Measurements from ENCODE around the gene ABHD2.
"Not testable (repeated sequence)": the region's sequence is repeated elsewhere in the genome, so short reads cannot be mapped to it uniquely, and the experiment has no call there.

ABHD2 gene

GRCh38 chr15:89075101-89075640, 13.1 kb upstream of the ABHD2 start:
- no peak for DNase-seq

GRCh38 chr15:89075846-89076245, 12.4 kb upstream of the ABHD2 start:
- DNase-seq = no peak

GRCh38 chr15:89077750-89078149, 10.5 kb upstream of the ABHD2 start:
- DNase-seq = no peak

GRCh38 chr15:89078851-89079810, 9.1 kb upstream of the ABHD2 start:
- no peak for DNase-seq

GRCh38 chr15:89081878-89082277, 6.4 kb upstream of the ABHD2 start:
- no peak for DNase-seq

- DNase-seq = no peak
Observed at GRCh38 chr15:89083246-89083645, 5.0 kb upstream of the ABHD2 start.

- no peak for DNase-seq
Observed at GRCh38 chr15:89085289-89085926, 2.8 kb upstream of the ABHD2 start.

- DNase-seq = not testable (repeated sequence)
Observed at GRCh38 chr15:89085933-89086332, 2.3 kb upstream of the ABHD2 start.

GRCh38 chr15:89086390-89086789, 1.9 kb upstream of the ABHD2 start:
- DNase-seq = not testable (repeated sequence)

GRCh38 chr15:89087161-89087829, 961 bp upstream of the ABHD2 start:
- DNase-seq = no peak

GRCh38 chr15:89088605-89089315, 504 bp downstream of the ABHD2 start:
- DNase-seq = no peak

GRCh38 chr15:89089316-89090230, 1.3 kb downstream of the ABHD2 start:
- DNase-seq = no peak

- no peak for DNase-seq
Observed at GRCh38 chr15:89090791-89091626, 2.8 kb downstream of the ABHD2 start.

- no peak for DNase-seq
Observed at GRCh38 chr15:89091627-89092220, 3.5 kb downstream of the ABHD2 start.

GRCh38 chr15:89093509-89093908, 5.3 kb downstream of the ABHD2 start:
- no peak for DNase-seq

- DNase-seq = no peak
Observed at GRCh38 chr15:89095073-89095472, 6.8 kb downstream of the ABHD2 start.

GRCh38 chr15:89095556-89095955, 7.3 kb downstream of the ABHD2 start:
- DNase-seq = no peak

GRCh38 chr15:89096664-89097063, 8.4 kb downstream of the ABHD2 start:
- no peak for DNase-seq

- DNase-seq = no peak
Observed at GRCh38 chr15:89097313-89097712, 9.1 kb downstream of the ABHD2 start.

- no peak for DNase-seq
Observed at GRCh38 chr15:89098281-89098680, 10.0 kb downstream of the ABHD2 start.

Measured in NK-92 treated with Interleukin-12 subunit alpha and Interleukin-12 subunit beta, amount 100 ng/mL, for 24 hours (cell line).